ENCODE results near the gene RANBP10. TPM values are rescaled to one million over a fixed set of nuclear protein-coding genes. Genes with fewer than 3 reads are reported as not detected.
A peak's percentile ranks its signal among the peaks of the same experiment; 100 is the strongest.

The RANBP10 gene
- total and polyA plus RNA-seq, 4 donors, result 9.8 to 15.5 (median 13.8) TPM

- WGBS, result 97% methylated on average over 14 of the region's 14 CpGs
- Histone ChIP-seq H3K9me3 (ENCODE audit: control insufficient read depth in 4 of 4, low read length in 3 of 4) (no peaks in the 10 kb centered on the region), H3K4me1 (ENCODE audit: control insufficient read depth in 4 of 4, insufficient read depth in 4 of 4, low read length in 3 of 4) (peaks cover 11 to 41% (median 27%) of the 10 kb centered on the region in 4 donors), H3K9ac (ENCODE audit: low read depth in 1 of 2, low read length in 2 of 2) (no peak overlapping the region), H3K27me3 (ENCODE audit: control insufficient read depth in 4 of 4, insufficient read depth in 4 of 4, low read length in 3 of 4) (no peaks in the 10 kb centered on the region), H3K27ac (ENCODE audit: low read depth in 1 of 2, low read length in 2 of 2) (no peak overlapping the region), H3K4me3 (ENCODE audit: low read depth in 1 of 3, low read length in 3 of 3) (no peak overlapping the region), H3K36me3 (ENCODE audit: control insufficient read depth in 4 of 4, insufficient read depth in 3 of 4, low read depth in 1 of 4, low read length in 3 of 4) (peaks cover 16 to 48% (median 36%) of the 10 kb centered on the region in 4 donors)
- DNase-seq (ENCODE audit: low spot score), result no peak
- TF ChIP-seq, protein P1, sequence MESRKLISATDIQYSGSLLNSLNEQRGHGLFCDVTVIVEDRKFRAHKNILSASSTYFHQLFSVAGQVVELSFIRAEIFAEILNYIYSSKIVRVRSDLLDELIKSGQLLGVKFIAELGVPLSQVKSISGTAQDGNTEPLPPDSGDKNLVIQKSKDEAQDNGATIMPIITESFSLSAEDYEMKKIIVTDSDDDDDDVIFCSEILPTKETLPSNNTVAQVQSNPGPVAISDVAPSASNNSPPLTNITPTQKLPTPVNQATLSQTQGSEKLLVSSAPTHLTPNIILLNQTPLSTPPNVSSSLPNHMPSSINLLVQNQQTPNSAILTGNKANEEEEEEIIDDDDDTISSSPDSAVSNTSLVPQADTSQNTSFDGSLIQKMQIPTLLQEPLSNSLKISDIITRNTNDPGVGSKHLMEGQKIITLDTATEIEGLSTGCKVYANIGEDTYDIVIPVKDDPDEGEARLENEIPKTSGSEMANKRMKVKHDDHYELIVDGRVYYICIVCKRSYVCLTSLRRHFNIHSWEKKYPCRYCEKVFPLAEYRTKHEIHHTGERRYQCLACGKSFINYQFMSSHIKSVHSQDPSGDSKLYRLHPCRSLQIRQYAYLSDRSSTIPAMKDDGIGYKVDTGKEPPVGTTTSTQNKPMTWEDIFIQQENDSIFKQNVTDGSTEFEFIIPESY (IDR thresholded peaks at IDR 0.05), result no peak
- no peak for TF ChIP-seq REST (IDR thresholded peaks at IDR 0.05)
- TF ChIP-seq RAD21 (IDR thresholded peaks at IDR 0.05), result no peak
- TF ChIP-seq MAX (IDR thresholded peaks at IDR 0.05), result no peak
- no peak for TF ChIP-seq HNF4G (IDR thresholded peaks at IDR 0.05)
- TF ChIP-seq GABPA (IDR thresholded peaks at IDR 0.05 in 1 of 2, conservative IDR thresholded peaks at IDR 0.05 in 1 of 2), result no peak
- no peak for TF ChIP-seq FOXA1 (IDR thresholded peaks at IDR 0.05)
- no peak for TF ChIP-seq YY1 (IDR thresholded peaks at IDR 0.05)
- no peak for TF ChIP-seq FOXA2 (IDR thresholded peaks at IDR 0.05)
- no peak for TF ChIP-seq SP1 (IDR thresholded peaks at IDR 0.05)
- no peak for TF ChIP-seq RXRA (IDR thresholded peaks at IDR 0.05)
- no peak for TF ChIP-seq ATF3 (IDR thresholded peaks at IDR 0.05)
- no peak for TF ChIP-seq NR2F2 (IDR thresholded peaks at IDR 0.05)
- TF ChIP-seq EGR1 (IDR thresholded peaks at IDR 0.05; ENCODE audit: low read depth in 2 of 2), result no peak
- TF ChIP-seq TAF1 (conservative IDR thresholded peaks at IDR 0.05), result no peak
Measured at GRCh38 chr16:67729636-67730248, 76.6 kb downstream of the RANBP10 start.

GRCh38 chr16:67727521-67728485, 78.6 kb downstream of the RANBP10 start:
- H3K9me3 ChIP-seq (ENCODE audit: control insufficient read depth in 4 of 4, low read length in 3 of 4), result no peaks in the 10 kb centered on the region
- peaks cover 12 to 44% (median 34%) of the 10 kb centered on the region in 4 donors for H3K36me3 ChIP-seq (ENCODE audit: control insufficient read depth in 4 of 4, insufficient read depth in 3 of 4, low read depth in 1 of 4, low read length in 3 of 4)
- TF ChIP-seq HNF4A (conservative IDR thresholded peaks at IDR 0.05) (no peak), RAD21 (IDR thresholded peaks at IDR 0.05) (no peak), GABPA (IDR thresholded peaks at IDR 0.05 in 1 of 2, conservative IDR thresholded peaks at IDR 0.05 in 1 of 2) (no peak), FOXA2 (IDR thresholded peaks at IDR 0.05) (no peak), NR2F2 (IDR thresholded peaks at IDR 0.05) (no peak), MAX (IDR thresholded peaks at IDR 0.05) (no peak), SP1 (IDR thresholded peaks at IDR 0.05) (no peak), HNF4G (IDR thresholded peaks at IDR 0.05) (no peak)
- TF ChIP-seq, protein P2, sequence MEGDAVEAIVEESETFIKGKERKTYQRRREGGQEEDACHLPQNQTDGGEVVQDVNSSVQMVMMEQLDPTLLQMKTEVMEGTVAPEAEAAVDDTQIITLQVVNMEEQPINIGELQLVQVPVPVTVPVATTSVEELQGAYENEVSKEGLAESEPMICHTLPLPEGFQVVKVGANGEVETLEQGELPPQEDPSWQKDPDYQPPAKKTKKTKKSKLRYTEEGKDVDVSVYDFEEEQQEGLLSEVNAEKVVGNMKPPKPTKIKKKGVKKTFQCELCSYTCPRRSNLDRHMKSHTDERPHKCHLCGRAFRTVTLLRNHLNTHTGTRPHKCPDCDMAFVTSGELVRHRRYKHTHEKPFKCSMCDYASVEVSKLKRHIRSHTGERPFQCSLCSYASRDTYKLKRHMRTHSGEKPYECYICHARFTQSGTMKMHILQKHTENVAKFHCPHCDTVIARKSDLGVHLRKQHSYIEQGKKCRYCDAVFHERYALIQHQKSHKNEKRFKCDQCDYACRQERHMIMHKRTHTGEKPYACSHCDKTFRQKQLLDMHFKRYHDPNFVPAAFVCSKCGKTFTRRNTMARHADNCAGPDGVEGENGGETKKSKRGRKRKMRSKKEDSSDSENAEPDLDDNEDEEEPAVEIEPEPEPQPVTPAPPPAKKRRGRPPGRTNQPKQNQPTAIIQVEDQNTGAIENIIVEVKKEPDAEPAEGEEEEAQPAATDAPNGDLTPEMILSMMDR (IDR thresholded peaks at IDR 0.05; ENCODE audit: low read depth, low read length, missing input control), result no peak
- H3K27me3 ChIP-seq (ENCODE audit: control insufficient read depth in 4 of 4, insufficient read depth in 4 of 4, low read length in 3 of 4), result no peaks in the 10 kb centered on the region
- H3K4me1 ChIP-seq (ENCODE audit: control insufficient read depth in 4 of 4, insufficient read depth in 4 of 4, low read length in 3 of 4), result peaks cover 13 to 34% (median 23%) of the 10 kb centered on the region in 4 donors
- 93% methylated on average over 22 of the region's 22 CpGs for WGBS
- no peak overlapping the region for H3K9ac ChIP-seq (ENCODE audit: low read depth in 1 of 2, low read length in 2 of 2)
- DNase-seq (ENCODE audit: low spot score), result no peak
- H3K4me3 ChIP-seq (ENCODE audit: low read depth in 1 of 3, low read length in 3 of 3), result no peak overlapping the region
- peak overlapping the region; percentile 48 to 92 for H3K27ac ChIP-seq (ENCODE audit: low read depth in 1 of 2, low read length in 2 of 2)

Measured in liver (tissue), 9 donors.